Chondrocyte (in vitro differentiated cells): ENCODE measurements around the gene QSOX2. TPM values are rescaled to one million over a fixed set of nuclear protein-coding genes. Genes with fewer than 3 reads are reported as not detected.

Source experiments
- DNase-seq: peaks from one replicate; pipeline ENCODE4 v3.0.0; 2021; ENCODE audit warnings: mixed read lengths, low spot score
- H3K27ac Mint-ChIP-seq: one replicate; pipeline ENCODE4 v1.8.0; 2021; ENCODE audit warnings: mild to moderate bottlenecking, moderate library complexity, mixed read lengths; ENCODE audit not compliant: unreplicated experiment
- H3K27me3 Mint-ChIP-seq: 2 replicates; pipeline ENCODE4 v1.8.0; 2021; ENCODE audit warnings: low read depth, mixed read lengths
- H3K36me3 Mint-ChIP-seq: 2 replicates; pipeline ENCODE4 v1.8.0; 2021; ENCODE audit warnings: low read depth, mixed read lengths
- H3K4me1 Mint-ChIP-seq: 2 replicates; pipeline ENCODE4 v1.8.0; 2021; ENCODE audit warnings: low read depth, mild to moderate bottlenecking, mixed read lengths
- H3K4me3 Mint-ChIP-seq: one replicate; pipeline ENCODE4 v1.8.0; 2021; ENCODE audit warnings: mild to moderate bottlenecking, moderate library complexity, mixed read lengths; ENCODE audit not compliant: unreplicated experiment
- H3K9me3 Mint-ChIP-seq: 2 replicates; pipeline ENCODE4 v1.8.0; 2021; ENCODE audit warnings: low read depth, mixed read lengths
- CTCF ChIP-seq: fragments of 200-600 bp; sonication (generic); IDR thresholded peaks from 2 replicates; pipeline ENCODE4 v1.5.0; 2021; ENCODE audit warnings: antibody characterized with exemption, mild to moderate bottlenecking, moderate library complexity
- total RNA-seq: library from RNA; stranded (reverse); gene quantifications from 3 replicates; pipeline ENCODE4 v1.2.1, GENCODE V29; 2021

The QSOX2 gene
- total RNA-seq, 1 donor from 2014 or later: 14.3 TPM

- H3K27ac Mint-ChIP-seq: no peak overlapping the region
- H3K4me1 Mint-ChIP-seq: peaks cover 3% of the 10 kb centered on the region
- peaks cover 1% of the 10 kb centered on the region for H3K36me3 Mint-ChIP-seq
- H3K4me3 Mint-ChIP-seq: no peak overlapping the region
- H3K9me3 Mint-ChIP-seq: peaks cover 4% of the 10 kb centered on the region
- no peak for TF ChIP-seq CTCF
- H3K27me3 Mint-ChIP-seq: peaks cover 18% of the 10 kb centered on the region
- DNase-seq: no peak
Measured at GRCh38 chr9:136265561-136266355, 20.1 kb upstream of the QSOX2 start.

GRCh38 chr9:136264441-136265405, 19.1 kb upstream of the QSOX2 start:
- Mint-ChIP-seq H3K36me3 (peaks cover 1% of the 10 kb centered on the region), H3K27ac (no peak overlapping the region), H3K4me1 (peaks cover 3% of the 10 kb centered on the region), H3K9me3 (peaks cover 1% of the 10 kb centered on the region), H3K4me3 (no peak overlapping the region), H3K27me3 (peaks cover 11% of the 10 kb centered on the region)
- TF ChIP-seq CTCF: no peak
- DNase-seq: no peak

GRCh38 chr9:136264031-136264430, 18.4 kb upstream of the QSOX2 start:
- peak; percentile 42 for TF ChIP-seq CTCF
- Mint-ChIP-seq H3K36me3 (no peaks in the 10 kb centered on the region), H3K9me3 (no peaks in the 10 kb centered on the region), H3K4me1 (peaks cover 3% of the 10 kb centered on the region), H3K27me3 (peaks cover 6% of the 10 kb centered on the region), H3K27ac (no peak overlapping the region), H3K4me3 (no peak overlapping the region)
- no peak for DNase-seq

- no peak for TF ChIP-seq CTCF
- no peak for DNase-seq
- Mint-ChIP-seq H3K4me1 (peaks cover 3% of the 10 kb centered on the region), H3K4me3 (no peak overlapping the region), H3K27me3 (peaks cover 2% of the 10 kb centered on the region), H3K36me3 (no peaks in the 10 kb centered on the region), H3K9me3 (no peaks in the 10 kb centered on the region), H3K27ac (no peak overlapping the region)
Measured at GRCh38 chr9:136262671-136263178, 17.1 kb upstream of the QSOX2 start.
